M059J (cell line): ENCODE data around the gene CTNNA3. TPM values are rescaled to one million over a fixed set of nuclear protein-coding genes. Genes with fewer than 3 reads are reported as not detected.
"Not testable (repeated sequence)": the region's sequence is repeated elsewhere in the genome, so short reads cannot be mapped to it uniquely, and the experiment has no call there.

Experiments
- DNase-seq: peaks from one replicate; pipeline ENCODE4 v3.0.0-alpha.2; 2012; ENCODE audit warnings: low read depth
- total RNA-seq: library from RNA; depleted of rRNA; stranded (reverse); fragments of >200 nt; shearing (Covaris generic); gene quantifications from 2 replicates; pipeline ENCODE4 v1.2.3, GENCODE V29; 2014; rRNA removed

Gene CTNNA3
- total RNA-seq = 0.02 TPM in 1 of 2 replicates, not detected in the other

DNA sequence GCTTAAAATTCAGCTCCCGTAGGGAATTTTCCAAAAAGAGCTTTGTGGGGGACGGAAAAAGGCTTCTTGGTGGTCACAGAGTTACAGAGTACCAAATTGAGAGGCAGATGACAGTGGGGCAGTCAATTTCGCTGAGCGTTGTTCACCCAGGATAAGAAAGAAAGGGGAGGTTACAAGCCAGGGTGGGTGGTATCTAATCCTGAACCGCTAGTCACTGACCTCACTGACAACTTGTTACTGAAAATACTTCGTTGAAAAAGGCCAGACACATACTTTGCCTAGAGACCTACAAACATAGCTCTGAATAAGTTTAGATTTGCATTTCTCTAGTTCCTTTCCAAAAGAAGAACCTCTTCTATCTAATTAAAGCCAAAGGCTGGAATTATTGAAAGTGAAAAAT, at the start of gene CTNNA3:
Gene CTNNA3 (minus strand): TSS at position 167 of the 400 bp plus-strand sequence.
- DNase-seq = no peak

DNA sequence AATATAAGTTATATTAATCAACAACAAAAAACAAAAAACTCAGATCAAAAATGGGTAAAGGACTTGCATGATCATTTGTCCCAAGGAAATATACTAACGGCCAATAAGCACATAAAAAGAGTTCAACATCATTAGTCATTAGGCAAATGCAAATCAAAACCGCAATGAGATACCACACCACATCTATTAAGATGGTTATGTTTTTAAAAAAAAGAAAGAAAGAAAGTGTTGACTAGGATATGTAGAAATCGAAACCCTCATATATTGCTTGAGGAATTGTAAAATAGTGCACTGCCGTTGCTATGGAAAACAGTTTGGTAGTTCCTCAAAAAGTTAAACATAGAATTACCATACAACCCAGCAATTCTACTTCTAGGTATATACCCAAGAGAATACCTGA, 39.4 kb upstream of the CTNNA3 start:
- no peak for DNase-seq

DNA sequence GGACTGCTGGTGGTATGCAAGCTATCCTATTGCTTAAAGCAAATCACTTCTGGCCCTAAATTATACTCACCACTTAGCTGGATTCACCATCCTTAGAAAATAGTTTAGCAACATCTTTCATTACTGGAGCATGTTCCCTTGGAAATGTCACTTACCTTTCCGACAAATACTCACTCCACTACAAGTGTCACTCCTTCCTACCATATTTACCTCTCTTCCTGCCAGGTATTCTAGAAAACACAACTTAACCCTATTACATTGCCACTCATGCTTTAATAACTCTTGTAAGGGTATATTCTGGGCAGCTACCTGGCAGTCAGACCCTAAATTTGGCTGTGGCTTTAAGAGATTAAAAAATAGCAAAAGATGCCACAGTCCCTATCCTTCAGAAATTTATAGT, 37.5 kb upstream of the CTNNA3 start:
- no peak for DNase-seq

DNA sequence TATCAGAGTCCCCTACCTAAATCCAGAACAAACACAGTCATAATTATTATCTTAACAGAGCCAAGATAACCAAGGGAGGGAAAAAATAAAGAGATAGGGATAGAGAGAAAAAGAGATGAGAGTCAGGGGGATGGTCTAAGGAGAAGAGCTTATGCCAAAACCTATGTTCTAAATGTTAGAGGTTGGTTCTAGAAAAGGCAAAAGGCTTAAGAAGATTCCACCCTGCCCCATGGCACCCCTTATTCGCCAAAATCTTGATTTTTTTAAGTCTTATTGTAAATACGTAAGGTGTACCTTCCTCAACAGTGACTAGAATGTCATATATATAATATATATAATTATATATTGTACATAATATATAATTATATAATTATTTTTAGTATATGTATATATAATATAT, 29.6 kb upstream of the CTNNA3 start:
- no peak for DNase-seq

DNA sequence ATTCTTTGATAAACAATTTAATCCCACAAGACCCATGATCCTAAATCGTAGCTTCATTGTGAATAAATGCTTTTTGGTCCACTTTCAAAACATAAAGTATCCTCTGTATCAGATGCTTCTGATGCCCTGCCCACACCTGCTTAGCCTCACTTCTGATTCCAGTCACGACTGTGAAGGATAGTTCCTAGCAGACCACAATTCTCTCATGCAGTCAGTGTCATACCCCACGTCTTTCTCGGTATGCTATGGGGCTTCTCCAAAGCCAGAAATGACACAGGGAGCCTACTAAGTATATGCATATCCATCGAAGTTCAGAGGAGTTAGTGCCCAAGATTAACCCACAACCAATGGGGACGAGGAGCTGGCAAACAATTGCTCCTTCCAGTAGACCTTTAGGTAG, 27.6 kb upstream of the CTNNA3 start:
- DNase-seq = no peak

DNA sequence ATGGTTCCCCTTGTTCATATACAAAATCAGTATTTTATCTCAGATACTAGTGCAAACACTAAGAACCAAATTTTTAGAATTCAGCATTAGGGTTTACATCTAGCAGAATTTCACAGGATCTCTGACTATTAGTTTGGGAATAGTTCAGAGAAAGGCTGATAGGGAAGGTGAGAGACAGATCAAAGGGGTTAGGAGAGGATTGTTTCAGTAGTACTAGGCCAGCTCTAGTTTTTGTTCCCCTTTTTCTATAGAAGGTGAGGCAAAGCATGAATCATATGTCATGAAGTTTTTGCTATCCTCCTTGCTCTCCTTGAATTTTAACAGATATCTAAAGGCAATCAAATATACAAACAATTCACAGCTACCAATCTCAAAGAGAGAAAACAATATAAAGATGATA, 26.1 kb upstream of the CTNNA3 start:
- no peak for DNase-seq

DNA sequence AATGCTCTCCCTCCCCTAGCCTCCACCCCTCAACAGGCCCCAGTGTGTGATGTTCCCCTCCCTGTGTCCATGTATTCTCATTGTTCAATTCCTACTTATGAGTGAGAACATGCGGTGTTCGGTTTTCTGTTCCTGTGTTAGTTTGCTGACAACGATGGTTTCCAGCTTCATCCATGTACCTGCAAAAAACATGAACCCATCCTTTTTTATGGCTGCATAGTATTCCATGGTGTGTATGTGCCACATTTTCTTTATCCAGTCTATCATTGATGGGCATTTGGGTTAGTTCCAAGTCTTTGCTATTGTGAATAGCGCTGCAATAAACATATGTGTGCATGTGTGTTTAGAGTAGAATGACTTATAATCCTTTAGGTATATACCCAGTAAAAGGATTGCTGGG, 20.5 kb upstream of the CTNNA3 start:
- DNase-seq = not testable (repeated sequence)

DNA sequence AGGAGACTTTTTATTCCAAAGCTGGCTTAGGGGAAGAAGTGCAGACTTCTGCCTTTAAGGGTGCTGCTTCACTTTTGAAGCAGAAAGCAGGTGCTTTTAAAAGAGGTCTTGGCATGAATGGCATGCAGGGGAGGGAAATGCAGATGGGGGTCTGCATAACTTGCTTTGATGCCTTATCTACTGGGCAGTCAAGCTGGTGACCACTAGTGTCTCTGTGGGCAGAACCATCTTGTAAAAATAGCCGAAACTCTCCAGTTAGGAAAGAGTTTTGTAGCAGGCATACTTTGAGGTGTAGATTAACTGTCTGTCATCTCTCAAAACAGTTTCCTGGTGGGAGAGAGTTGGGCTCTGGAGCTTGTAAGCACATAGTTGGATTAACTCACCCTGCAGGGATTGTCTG, 9.9 kb upstream of the CTNNA3 start:
- DNase-seq = no peak

DNA sequence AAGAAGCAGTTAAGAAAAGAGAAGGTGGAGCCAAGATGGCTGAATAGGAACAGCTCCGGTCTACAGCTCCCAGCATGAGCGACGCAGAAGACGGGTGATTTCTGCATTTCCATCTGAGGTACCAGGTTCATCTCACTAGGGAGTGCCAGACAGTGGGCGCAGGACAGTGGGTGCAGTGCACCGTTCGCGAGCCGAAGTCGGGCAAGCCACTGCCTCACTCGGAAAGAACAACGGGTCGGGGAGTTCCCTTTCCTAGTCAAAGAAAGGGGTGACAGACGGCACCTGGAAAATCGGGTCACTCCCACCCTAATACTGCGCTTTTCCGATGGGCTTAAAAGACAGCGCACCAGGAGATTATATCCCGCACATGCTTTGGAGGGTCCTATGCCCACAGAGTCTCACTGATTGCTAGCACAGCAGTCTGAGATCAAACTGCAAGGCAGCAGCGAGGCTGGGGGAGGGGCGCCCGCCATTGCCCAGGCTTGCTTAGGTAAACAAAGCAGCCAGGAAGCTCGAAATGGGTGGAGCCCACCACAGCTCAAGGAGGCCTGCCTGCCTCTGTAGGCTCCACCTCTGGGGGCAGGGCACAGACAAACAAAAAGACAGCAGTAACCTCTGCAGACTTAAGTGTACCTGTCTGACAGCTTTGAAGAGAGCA, 3.7 kb upstream of the CTNNA3 start:
- not testable (repeated sequence) for DNase-seq

DNA sequence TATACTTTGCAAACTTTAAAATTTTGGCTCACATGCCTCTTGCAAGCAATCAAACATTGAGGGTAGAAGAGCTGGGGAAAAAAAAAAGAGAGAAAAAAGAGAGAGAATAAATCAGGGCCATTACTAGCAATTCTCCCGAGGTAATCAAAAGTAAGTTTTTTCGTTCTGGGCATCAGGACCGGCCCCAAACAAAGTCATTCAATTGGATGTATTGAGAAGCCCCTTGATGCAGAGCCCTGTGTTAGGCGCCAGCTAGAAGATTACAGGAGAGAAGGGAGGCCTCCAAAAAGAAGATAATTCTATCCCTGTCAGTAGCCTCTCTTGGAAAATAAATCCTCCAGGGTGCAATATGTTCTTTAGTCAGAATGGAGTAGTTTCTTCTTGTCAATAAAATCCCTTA, 2.2 kb upstream of the CTNNA3 start:
- DNase-seq = no peak

DNA sequence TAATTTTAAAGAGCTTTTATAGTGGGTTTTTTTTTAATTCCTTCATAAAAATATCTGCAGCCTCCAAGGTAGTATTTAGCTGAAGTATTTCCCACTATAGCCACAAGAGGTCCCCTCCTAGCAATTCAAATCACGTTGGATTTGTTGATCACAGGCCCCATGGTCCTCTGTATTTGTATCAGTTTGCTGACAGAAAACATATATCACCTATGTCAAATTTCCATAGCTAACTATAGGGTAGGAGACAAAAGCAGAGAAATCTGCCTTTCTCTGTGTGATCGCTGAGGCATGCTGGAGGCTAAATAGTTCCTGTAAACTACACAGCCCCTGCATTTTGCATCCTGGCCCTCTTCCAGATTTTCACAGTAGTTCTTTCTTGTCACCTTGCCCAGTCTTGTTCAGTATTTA, 1.7 kb upstream of the CTNNA3 start:
- DNase-seq = peak; percentile 28

DNA sequence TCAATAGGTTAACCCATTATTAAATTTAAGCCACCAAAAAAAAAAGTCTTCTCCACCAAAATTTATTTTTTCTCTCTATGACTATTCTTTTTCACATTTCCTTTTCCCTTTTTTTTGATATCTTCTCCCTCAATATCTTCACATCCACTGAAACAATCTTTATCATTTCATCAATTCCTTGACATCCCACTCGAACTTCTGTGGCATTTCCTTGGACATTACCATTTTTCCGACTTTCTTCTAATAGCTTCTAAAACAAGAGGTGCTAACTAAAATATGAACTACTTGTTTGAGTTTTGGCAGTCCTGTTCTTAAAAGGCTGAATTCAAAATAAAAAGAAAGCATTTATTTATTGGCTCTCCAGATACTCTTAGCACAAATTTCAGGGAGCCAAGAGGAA, 684 bp upstream of the CTNNA3 start:
- no peak for DNase-seq

DNA sequence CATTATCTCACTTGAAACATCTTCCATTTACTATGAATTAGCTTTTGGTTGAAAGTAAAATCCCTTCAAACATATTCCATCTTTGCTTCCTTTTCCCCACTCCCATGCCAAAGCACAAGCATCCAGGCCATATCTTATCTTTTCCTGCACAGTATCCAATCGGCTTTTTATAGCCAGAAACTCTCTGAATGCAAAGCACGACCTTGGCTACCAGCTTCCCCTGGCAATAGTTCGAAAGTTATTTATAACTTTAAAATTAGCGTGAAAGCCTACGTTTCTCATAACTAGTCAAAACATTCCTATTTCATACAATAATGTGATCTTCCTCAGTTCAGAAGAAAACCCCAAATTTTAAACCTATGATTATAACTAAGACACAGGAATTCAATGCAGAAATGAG, 440 bp downstream of the CTNNA3 start:
- DNase-seq = no peak

DNA sequence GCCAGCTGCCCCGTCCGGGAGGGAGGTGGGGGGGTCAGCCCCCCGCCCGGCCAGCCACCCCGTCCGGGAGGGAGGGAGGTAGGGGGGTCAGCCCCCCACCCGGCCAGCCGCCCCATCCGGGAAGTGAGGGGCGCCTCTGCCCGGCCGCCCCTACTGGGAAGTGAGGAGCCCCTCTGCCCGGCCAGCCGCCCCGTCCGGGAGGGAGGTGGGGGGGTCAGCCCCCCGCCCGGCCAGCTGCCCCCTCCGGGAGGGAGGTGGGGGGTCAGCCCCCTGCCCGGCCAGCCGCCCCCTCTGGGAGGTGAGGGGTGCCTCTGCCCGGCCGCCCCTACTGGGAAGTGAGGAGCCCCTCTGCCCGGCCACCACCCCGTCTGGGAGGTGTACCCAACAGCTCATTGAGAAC, 4.1 kb downstream of the CTNNA3 start:
- DNase-seq = not testable (repeated sequence)

DNA sequence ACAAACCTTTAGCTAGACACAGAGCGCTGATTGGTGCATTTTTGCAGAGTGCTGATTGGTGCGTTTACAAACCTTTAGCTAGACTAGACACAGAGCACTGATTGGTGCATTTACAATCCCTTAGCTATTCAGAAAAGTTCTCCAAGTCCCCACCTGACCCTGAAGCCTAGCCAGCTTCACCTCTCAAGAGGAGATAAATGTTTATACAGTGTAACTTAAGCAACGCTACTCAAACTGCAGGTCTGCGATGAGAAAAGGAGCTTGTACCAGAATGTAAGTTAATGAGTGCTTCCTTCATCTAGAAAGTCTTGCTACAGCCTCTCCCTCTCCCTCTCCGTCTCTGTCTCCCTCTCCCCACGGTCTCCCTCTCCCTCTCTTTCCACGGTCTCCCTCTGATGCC, 5.5 kb downstream of the CTNNA3 start:
- not testable (repeated sequence) for DNase-seq

DNA sequence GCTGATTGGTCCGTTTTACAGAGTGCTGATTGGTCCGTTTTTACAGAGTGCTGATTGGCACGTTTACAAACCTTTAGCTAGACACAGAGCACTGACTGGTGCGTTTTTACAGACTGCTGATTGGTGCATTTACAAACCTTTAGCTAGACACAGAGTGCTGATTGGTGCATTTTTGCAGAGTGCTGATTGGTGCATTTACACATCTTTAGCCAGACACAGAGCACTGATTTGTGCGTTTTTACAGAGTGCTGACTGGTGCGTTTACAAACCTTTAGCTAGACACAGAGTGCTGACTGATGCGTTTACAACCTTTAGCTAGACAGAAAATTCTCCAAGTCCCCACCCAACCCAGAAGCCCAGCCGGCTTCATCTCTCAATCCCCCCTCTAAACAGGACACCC, 11.9 kb downstream of the CTNNA3 start:
- not testable (repeated sequence) for DNase-seq

DNA sequence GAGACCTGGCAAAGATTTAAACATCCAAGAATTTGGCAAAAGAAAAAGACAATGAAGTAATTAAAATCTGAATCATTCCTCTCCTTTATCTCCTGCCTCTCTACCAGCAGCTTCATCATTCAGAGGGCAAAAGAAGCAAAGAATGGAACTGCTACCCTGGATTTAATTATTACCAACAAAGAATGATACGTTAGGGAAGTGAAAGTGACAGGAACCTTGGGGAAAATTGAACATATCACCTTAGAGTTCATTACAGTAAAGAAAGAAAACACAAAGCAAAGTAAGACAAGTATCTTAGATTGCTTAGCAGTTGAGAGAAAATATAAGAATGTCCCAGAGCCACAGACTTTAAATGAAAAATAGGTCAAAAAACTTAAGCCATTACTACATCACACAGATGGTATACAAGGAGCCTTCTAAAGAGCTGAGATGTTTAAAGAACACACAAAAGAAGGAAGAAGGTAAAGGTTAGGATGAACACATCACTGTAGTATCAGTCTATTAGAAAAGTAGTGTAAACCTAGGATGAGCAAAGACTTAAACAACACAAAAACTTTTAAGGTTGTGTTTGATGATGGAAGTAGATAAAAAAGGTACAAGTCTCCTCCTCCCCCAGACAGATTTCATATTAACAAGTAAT, 17.5 kb downstream of the CTNNA3 start:
- no peak for DNase-seq

DNA sequence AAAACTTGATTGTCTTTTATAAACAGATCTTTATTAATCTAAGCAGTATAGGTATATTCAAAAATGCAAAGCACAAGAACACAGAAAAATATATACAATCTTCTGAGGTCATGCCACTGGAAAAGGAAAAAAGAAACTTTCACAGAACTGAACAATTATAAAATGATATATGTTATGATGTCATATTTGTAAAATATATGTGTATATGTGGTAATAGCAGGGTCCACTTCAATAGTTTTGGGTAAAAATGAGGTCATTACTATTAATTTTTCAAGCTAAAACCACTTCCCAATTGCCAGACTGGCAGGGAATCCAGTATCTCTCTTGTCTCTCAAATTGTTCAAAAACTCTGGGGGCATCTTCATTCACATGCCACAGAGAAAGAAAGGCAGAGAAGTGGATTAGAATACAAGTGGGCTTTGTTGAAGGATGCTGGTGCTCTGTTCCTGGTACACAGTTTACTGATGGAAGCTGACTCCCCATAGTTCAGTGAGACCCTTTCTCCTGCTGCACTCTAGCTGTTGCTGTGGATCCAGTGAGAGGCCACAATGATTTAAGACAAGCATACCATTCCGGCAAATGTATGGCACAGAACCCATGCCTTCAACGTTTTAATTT, 19.7 kb downstream of the CTNNA3 start:
- no peak for DNase-seq

DNA sequence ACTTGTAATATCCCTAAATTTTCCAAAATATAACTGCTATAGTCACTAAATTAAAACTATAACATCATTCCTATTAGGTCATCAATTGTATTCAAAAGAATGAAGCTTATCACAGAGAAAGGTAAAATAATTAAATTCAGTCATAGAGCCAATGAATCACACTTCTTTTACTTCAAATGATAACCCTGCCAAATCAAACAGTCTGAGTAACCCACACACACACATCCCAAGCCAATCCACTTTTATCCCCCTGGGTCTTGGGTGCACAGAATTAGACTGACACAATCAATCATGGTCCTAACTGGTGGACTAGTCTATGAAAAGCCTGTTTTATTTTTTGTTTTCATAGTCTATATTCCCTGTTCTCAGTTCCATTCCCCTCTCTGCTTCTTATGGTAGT, 25.6 kb downstream of the CTNNA3 start:
- DNase-seq = no peak

DNA sequence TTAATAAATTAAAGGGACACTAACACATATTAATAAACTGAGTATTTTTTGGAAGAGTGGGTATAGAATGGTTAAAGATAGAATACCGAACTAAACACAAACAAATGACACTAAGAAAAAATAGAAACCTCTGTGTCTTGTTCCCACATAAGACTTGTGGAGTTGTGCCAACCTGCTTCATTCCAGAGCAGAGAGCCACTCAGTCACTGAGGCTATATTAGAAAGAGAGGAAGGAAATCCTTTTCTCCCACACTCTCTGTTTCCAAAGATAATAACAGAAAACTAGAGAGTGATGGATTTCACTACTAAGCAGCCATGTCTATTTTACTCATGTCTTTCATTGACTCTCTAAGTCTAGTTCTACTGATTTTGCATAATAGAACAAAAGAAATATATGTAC, 26.0 kb downstream of the CTNNA3 start:
- no peak for DNase-seq

DNA sequence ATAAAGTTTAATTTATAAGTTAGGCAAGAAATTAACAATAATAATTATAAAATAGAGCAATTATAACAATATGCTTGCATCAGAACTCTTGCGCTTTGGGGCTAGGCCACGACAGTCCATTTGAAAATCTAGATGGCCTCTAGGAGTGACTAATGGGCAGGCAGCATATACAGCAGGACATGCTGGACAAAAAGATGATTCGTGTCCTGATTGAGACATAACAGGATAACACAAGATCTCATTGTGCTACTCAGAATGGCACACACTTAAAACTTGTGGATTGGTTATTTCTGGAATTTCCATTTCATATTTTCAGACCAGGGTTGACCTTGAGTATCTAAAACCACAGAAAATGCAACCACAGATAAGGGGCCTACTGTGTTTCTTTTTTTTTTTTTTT, 27.5 kb downstream of the CTNNA3 start:
- DNase-seq = no peak

DNA sequence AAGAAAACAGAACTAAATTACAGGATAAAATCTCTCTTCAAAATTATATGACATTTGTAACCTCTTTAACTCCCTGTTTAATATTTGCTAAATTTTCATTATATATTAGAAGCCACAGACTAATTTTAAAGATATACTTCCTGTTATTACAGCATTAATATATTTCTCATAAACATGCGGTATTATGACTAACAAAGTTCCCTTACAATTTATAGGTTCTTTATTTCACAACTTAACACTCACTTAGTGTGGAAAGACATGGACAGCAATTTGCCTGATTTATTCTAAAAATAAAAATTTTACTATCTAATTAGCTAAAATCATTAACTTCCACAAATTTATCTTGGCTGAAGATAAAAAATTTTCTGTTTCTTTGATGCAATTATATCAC, 29.0 kb downstream of the CTNNA3 start:
- no peak for DNase-seq

DNA sequence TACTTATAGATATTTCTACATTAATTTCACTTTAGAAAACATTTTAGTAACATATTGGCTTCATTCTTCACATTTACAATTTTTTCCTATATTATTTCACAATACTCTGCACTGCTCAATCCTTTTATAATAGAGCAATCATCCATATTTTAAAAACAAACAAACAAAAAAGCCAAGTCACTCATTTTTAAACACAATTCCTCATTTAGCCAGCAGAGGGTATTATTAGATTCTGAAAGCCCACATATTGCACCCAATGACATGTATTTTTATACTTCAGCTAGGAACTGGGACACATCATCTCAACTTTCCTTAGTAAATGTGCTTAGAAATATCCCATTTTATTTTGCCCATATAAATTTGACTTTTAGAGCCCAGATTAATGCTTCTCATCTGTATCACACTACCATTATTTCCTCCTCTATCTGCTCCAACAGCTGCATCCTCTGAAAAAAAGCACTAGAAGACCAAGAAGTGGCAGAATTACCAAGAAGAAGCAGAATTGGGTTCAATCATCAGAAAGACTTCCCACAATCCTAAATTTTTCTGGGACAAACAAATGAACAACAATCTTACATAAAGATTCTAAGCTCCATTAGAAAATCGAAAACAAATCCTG, 29.5 kb downstream of the CTNNA3 start:
- peak; percentile 11 for DNase-seq
